ENCODE data around the gene SRBD1.

The SRBD1 gene

GRCh38 chr2:45412754-45413379, 198.2 kb downstream of the SRBD1 start:
- DNase-seq, result no peak

- no peak for DNase-seq
Measured at GRCh38 chr2:45409677-45410076, 201.4 kb downstream of the SRBD1 start.

GRCh38 chr2:45406621-45407020, 204.4 kb downstream of the SRBD1 start:
- DNase-seq, result no peak

- DNase-seq, result no peak
Measured at GRCh38 chr2:45404807-45405297, 206.2 kb downstream of the SRBD1 start.

GRCh38 chr2:45403036-45403435, 208.0 kb downstream of the SRBD1 start:
- DNase-seq, result no peak

GRCh38 chr2:45401431-45401922, 209.6 kb downstream of the SRBD1 start:
- no peak for DNase-seq

GRCh38 chr2:45399040-45399784, 211.9 kb downstream of the SRBD1 start:
- no peak for DNase-seq

- DNase-seq, result no peak
Measured at GRCh38 chr2:45397292-45397691, 213.8 kb downstream of the SRBD1 start.

- DNase-seq, result no peak
Measured at GRCh38 chr2:45396671-45397070, 214.4 kb downstream of the SRBD1 start.

- no peak for DNase-seq
Measured at GRCh38 chr2:45394842-45395241, 216.2 kb downstream of the SRBD1 start.

- no peak for DNase-seq
Measured at GRCh38 chr2:45394216-45394615, 216.9 kb downstream of the SRBD1 start.

- DNase-seq, result no peak
Measured at GRCh38 chr2:45391866-45392265, 219.2 kb downstream of the SRBD1 start.

- no peak for DNase-seq
Measured at GRCh38 chr2:45390861-45391260, 220.2 kb downstream of the SRBD1 start.

- DNase-seq, result no peak
Measured at GRCh38 chr2:45390441-45390840, 220.6 kb downstream of the SRBD1 start.

GRCh38 chr2:45388541-45389100, 222.4 kb downstream of the SRBD1 start:
- no peak for DNase-seq

GRCh38 chr2:45382744-45383143, 228.3 kb downstream of the SRBD1 start:
- no peak for DNase-seq

GRCh38 chr2:45380131-45380836, 230.8 kb downstream of the SRBD1 start:
- no peak for DNase-seq

GRCh38 chr2:45379399-45380087, 231.5 kb downstream of the SRBD1 start:
- DNase-seq, result no peak

GRCh38 chr2:45373534-45373933, 237.5 kb downstream of the SRBD1 start:
- no peak for DNase-seq

GRCh38 chr2:45370369-45370768, 240.7 kb downstream of the SRBD1 start:
- no peak for DNase-seq

GRCh38 chr2:45368792-45369191, 242.3 kb downstream of the SRBD1 start:
- no peak for DNase-seq

GRCh38 chr2:45361666-45362065, 249.4 kb downstream of the SRBD1 start:
- no peak for DNase-seq

GRCh38 chr2:45354776-45355175, 256.3 kb downstream of the SRBD1 start:
- DNase-seq, result no peak
